DOHH2 (cell line): ENCODE results near the gene GNG4.

Source experiments
- H3F3A ChIP-seq: fragments of 200-600 bp; sonication (generic), shearing (Covaris generic); 2 replicates; pipeline ENCODE4 v1.6.0; 2016; ENCODE audit warnings: antibody characterized with exemption, mild to moderate bottlenecking; ENCODE audit not compliant: control insufficient read depth, insufficient read depth
- H3K27ac ChIP-seq: fragments of 200-600 bp; sonication (generic); 2 replicates; pipeline ENCODE4 v1.5.1; 2014; ENCODE audit warnings: low read depth, mild to moderate bottlenecking, low read length, moderate library complexity
- H3K27me3 ChIP-seq: fragments of 200-600 bp; sonication (generic); 2 replicates; pipeline ENCODE4 v1.6.1; 2014; ENCODE audit warnings: mild to moderate bottlenecking, low read length, mixed read lengths; ENCODE audit not compliant: control insufficient read depth
- H3K36me3 ChIP-seq: fragments of 200-600 bp; sonication (generic); 2 replicates; pipeline ENCODE4 v1.6.1; 2014; ENCODE audit warnings: mild to moderate bottlenecking, low read length, moderate library complexity, mixed read lengths; ENCODE audit not compliant: control insufficient read depth
- H3K4me1 ChIP-seq: fragments of 200-600 bp; sonication (generic); 2 replicates; pipeline ENCODE4 v1.6.1; 2014; ENCODE audit warnings: mild to moderate bottlenecking, low read length, mixed read lengths; ENCODE audit not compliant: control insufficient read depth
- H3K4me2 ChIP-seq: fragments of 200-600 bp; sonication (generic); 2 replicates; pipeline ENCODE4 v1.6.0; 2014; ENCODE audit warnings: mild to moderate bottlenecking, low read length, moderate library complexity
- H3K4me3 ChIP-seq: fragments of 200-600 bp; sonication (generic); 2 replicates; pipeline ENCODE4 v1.5.1; 2014; ENCODE audit warnings: mild to moderate bottlenecking, low read length, mixed read lengths
- H3K79me2 ChIP-seq: fragments of 200-600 bp; sonication (generic); 2 replicates; pipeline ENCODE4 v1.6.1; 2014; ENCODE audit warnings: mild to moderate bottlenecking, low read length, mixed read lengths; ENCODE audit not compliant: control insufficient read depth
- H3K9me2 ChIP-seq: fragments of 200-600 bp; sonication (generic); replicated peaks from 2 replicates; pipeline ENCODE4 v1.6.1; 2014; ENCODE audit warnings: mild to moderate bottlenecking, low read length, mixed read lengths; ENCODE audit not compliant: control insufficient read depth
- H3K9me3 ChIP-seq: fragments of 200-600 bp; sonication (generic); 2 replicates; pipeline ENCODE4 v1.6.1; 2014; ENCODE audit warnings: antibody characterized with exemption, low read length, mixed read lengths; ENCODE audit not compliant: control insufficient read depth, insufficient read depth
- H4K20me1 ChIP-seq: fragments of 200-600 bp; sonication (generic); 2 replicates; pipeline ENCODE4 v1.6.0; 2014; ENCODE audit warnings: low read depth, mild to moderate bottlenecking, antibody characterized with exemption, low read length, moderate library complexity; ENCODE audit not compliant: control insufficient read depth, insufficient read depth
- EZH2phosphoT487 ChIP-seq: fragments of 200-600 bp; sonication (generic); IDR thresholded peaks from 2 replicates; pipeline ENCODE4 v1.6.1; 2017; ENCODE audit warnings: borderline replicate concordance, mild to moderate bottlenecking, antibody characterized with exemption, low read length, moderate library complexity, mixed read lengths
- TF ChIP-seq, protein P1 (sequence below): fragments of 200-600 bp; sonication (generic); IDR thresholded peaks from one replicate; pipeline ENCODE4 v1.5.1; 2014; ENCODE audit warnings: antibody characterized with exemption, mild to moderate bottlenecking, low read depth, low read length; ENCODE audit not compliant: poor library complexity, severe bottlenecking

GNG4 gene

DNA sequence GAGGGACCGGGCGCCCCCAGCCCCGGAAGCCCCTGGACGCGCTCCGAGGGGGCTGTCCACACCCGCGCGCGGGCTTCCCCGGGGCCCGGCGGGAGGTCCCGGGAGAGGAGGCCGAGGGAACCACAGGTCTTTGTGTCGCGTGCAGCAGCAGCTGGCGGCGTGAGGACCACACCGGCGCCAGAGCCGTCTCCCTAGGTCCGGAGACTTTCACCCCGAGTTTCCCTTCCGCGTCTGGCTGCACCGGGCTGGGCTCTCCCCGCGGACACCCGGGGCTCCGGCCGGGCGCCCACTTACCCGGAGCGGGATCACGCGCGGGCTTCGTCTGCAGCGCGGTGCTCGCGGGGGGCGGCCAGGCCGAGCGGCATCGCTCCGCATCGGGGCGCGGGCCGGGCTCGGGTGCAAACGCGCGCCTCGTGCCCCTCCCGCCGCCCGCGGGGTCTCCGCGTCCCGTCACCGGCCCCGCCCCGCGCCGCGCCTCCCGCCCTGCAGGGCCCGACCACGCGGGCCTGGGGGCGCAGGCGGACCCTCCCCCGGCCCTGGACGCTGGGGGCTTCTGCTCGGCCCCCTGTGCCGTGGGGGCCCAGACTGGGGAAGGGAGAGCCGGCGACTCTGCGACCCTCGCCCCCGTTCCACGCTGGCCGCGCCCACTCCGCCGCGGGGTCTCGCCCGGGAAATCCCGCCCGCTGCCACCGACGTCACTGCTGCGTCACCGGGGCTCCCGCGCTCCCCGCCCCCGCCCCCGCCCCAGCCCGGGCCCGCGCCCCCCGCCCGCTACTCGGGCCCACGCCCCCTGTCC, at the start of gene GNG4:
Gene GNG4 (minus strand): TSS at position 417 of the 796 bp plus-strand sequence. CDS start 65,946 bp downstream, outside the sequence.
- Histone ChIP-seq H3K9me3 (no peaks in the 10 kb centered on the region), H4K20me1 (no peaks in the 10 kb centered on the region), H3K27ac (no peak within 1 kb of the TSS), H3K4me2 (peak within 1 kb of the TSS; percentile 36; the same call in 1 of the 2 replicates), H3K79me2 (no peaks in the 10 kb centered on the region), H3K27me3 (peaks cover 30% of the 10 kb centered on the region), H3K36me3 (no peaks in the 10 kb centered on the region), H3K4me3 (no peak within 1 kb of the TSS), H3F3A (no peaks in the 10 kb centered on the region), H3K9me2 (no peaks in the 10 kb centered on the region), H3K4me1 (no peaks in the 10 kb centered on the region)
- TF ChIP-seq, protein P1, sequence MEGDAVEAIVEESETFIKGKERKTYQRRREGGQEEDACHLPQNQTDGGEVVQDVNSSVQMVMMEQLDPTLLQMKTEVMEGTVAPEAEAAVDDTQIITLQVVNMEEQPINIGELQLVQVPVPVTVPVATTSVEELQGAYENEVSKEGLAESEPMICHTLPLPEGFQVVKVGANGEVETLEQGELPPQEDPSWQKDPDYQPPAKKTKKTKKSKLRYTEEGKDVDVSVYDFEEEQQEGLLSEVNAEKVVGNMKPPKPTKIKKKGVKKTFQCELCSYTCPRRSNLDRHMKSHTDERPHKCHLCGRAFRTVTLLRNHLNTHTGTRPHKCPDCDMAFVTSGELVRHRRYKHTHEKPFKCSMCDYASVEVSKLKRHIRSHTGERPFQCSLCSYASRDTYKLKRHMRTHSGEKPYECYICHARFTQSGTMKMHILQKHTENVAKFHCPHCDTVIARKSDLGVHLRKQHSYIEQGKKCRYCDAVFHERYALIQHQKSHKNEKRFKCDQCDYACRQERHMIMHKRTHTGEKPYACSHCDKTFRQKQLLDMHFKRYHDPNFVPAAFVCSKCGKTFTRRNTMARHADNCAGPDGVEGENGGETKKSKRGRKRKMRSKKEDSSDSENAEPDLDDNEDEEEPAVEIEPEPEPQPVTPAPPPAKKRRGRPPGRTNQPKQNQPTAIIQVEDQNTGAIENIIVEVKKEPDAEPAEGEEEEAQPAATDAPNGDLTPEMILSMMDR, result no peak
- TF ChIP-seq EZH2phosphoT487, result no peak

DNA sequence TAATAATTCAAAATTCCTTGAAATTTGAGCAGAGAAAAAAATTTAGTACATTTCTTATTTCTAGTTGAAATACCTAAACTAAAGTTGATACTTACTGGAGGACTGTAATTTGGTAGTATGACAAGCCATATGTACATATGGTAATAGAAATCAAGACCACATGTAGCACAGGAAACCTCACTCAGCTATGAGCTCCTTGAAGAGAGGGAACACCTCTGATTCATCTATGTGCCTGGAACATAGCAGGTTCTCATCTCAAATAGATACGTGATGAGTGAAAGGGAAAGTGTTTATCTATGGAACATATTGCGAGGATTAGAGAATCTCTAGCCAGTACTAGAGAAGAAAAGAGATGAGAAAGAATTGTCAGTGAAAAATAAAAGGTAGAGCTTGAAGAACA, 47.9 kb upstream of the GNG4 start:
- Histone ChIP-seq H3F3A (no peaks in the 10 kb centered on the region), H3K4me1 (no peaks in the 10 kb centered on the region), H3K9me3 (no peaks in the 10 kb centered on the region)

DNA sequence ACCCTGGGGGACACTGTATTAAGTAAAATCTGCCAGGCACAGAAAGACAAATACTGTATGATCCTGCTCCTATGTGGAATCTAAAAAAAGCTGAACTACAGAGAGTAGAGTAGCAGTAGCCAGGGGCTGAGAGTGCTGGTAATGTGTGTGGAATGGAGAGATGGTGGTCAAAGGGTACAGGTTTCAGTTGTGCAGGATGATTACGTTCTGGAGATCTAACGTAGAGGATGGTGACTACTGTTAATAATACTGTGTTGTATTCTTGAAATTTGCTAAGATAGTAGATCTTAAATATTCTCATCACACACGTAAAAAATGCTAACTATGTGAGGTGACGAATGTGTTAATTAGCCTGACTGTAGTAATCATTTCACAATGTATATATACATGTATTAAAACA, 39.8 kb upstream of the GNG4 start:
- Histone ChIP-seq H3K79me2 (no peaks in the 10 kb centered on the region), H3F3A (no peaks in the 10 kb centered on the region), H3K4me1 (no peaks in the 10 kb centered on the region)

More for the DNA sequence above, 47.9 kb upstream of the GNG4 start:
- Histone ChIP-seq H4K20me1 (no peaks in the 10 kb centered on the region), H3K79me2 (no peaks in the 10 kb centered on the region), H3K4me2 (no peak overlapping the region), H3K27ac (no peak overlapping the region), H3K27me3 (no peaks in the 10 kb centered on the region), H3K36me3 (no peaks in the 10 kb centered on the region), H3K9me2 (no peaks in the 10 kb centered on the region), H3K4me3 (no peak overlapping the region)
- TF ChIP-seq, protein P1, result no peak
- no peak for TF ChIP-seq EZH2phosphoT487

More for the DNA sequence above, 39.8 kb upstream of the GNG4 start:
- Histone ChIP-seq H3K4me2 (no peak overlapping the region), H3K36me3 (no peaks in the 10 kb centered on the region), H4K20me1 (no peaks in the 10 kb centered on the region), H3K9me2 (no peaks in the 10 kb centered on the region), H3K9me3 (no peaks in the 10 kb centered on the region), H3K4me3 (no peak overlapping the region), H3K27me3 (no peaks in the 10 kb centered on the region), H3K27ac (no peak overlapping the region)
- TF ChIP-seq EZH2phosphoT487, result no peak
- TF ChIP-seq, protein P1, result no peak
